GM19467 (cell line): Measurements from ENCODE around the gene ATP6V1C2.
"Not testable (repeated sequence)": the region's sequence is repeated elsewhere in the genome, so short reads cannot be mapped to it uniquely, and the experiment has no call there.

Experiments
- ATAC-seq: cut with Tn5 transposase; IDR thresholded peaks from one replicate; pipeline ENCODE4 v1.9.1; 2021; ENCODE audit warnings: mild to moderate bottlenecking, moderate library complexity; ENCODE audit not compliant: unreplicated experiment

Gene ATP6V1C2

GRCh38 chr2:10784719-10785118, 63.3 kb downstream of the ATP6V1C2 start:
- ATAC-seq: no peak

- no peak for ATAC-seq
Measured at GRCh38 chr2:10785260-10785659, 63.8 kb downstream of the ATP6V1C2 start.

GRCh38 chr2:10786240-10786982, 65.0 kb downstream of the ATP6V1C2 start:
- ATAC-seq: no peak

- ATAC-seq: no peak
Measured at GRCh38 chr2:10787176-10787968, 65.9 kb downstream of the ATP6V1C2 start.

- no peak for ATAC-seq
Measured at GRCh38 chr2:10788855-10789254, 67.4 kb downstream of the ATP6V1C2 start.

- peak; percentile 81 for ATAC-seq
Measured at GRCh38 chr2:10790228-10790973, 69.0 kb downstream of the ATP6V1C2 start.

GRCh38 chr2:10792001-10792634, 70.7 kb downstream of the ATP6V1C2 start:
- no peak for ATAC-seq

GRCh38 chr2:10792660-10793400, 71.4 kb downstream of the ATP6V1C2 start:
- no peak for ATAC-seq

- no peak for ATAC-seq
Measured at GRCh38 chr2:10793816-10794215, 72.4 kb downstream of the ATP6V1C2 start.

GRCh38 chr2:10794876-10795275, 73.4 kb downstream of the ATP6V1C2 start:
- ATAC-seq: no peak

- ATAC-seq: no peak
Measured at GRCh38 chr2:10795508-10796046, 74.1 kb downstream of the ATP6V1C2 start.

GRCh38 chr2:10796703-10797102, 75.3 kb downstream of the ATP6V1C2 start:
- ATAC-seq: no peak

GRCh38 chr2:10798783-10799182, 77.4 kb downstream of the ATP6V1C2 start:
- ATAC-seq: no peak

GRCh38 chr2:10800163-10800562, 78.7 kb downstream of the ATP6V1C2 start:
- no peak for ATAC-seq

GRCh38 chr2:10802657-10803056, 81.2 kb downstream of the ATP6V1C2 start:
- ATAC-seq: no peak

- ATAC-seq: not testable (repeated sequence)
Measured at GRCh38 chr2:10805990-10806389, 84.6 kb downstream of the ATP6V1C2 start.

- no peak for ATAC-seq
Measured at GRCh38 chr2:10806543-10806942, 85.1 kb downstream of the ATP6V1C2 start.

GRCh38 chr2:10810202-10811161, 89.1 kb downstream of the ATP6V1C2 start:
- ATAC-seq: peak; percentile 35

- no peak for ATAC-seq
Measured at GRCh38 chr2:10811517-10811916, 90.1 kb downstream of the ATP6V1C2 start.
